CD4-positive, alpha-beta T cell treated with Interleukin-4 for 4 hours (primary cell): Measurements from ENCODE around the gene GPRIN3.
"Not testable (repeated sequence)": the region's sequence is repeated elsewhere in the genome, so short reads cannot be mapped to it uniquely, and the experiment has no call there.

Experiments used
- DNase-seq: peaks from one replicate; pipeline ENCODE4 v3.0.0-alpha.2; 2020

Gene GPRIN3

GRCh38 chr4:89309154-89309553, 1.6 kb upstream of the GPRIN3 start:
- DNase-seq = not testable (repeated sequence)

DNA sequence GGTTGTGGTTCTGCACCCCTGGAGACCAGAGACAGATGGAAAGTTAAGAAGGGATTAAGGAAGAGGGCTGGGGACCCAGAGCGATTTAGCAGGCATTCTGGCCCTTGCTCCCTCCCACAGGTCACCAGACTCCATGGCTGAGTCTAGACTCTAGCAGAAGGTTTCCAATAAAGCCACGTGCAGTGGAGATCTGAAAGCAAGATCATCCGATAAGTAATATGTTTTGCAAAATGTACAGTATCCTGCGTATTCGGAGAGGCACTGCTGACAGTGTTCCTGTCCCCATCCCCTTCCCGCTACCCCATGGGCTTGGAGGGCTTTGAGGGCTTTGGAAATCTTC, 531 bp upstream of the GPRIN3 start:
- no peak for DNase-seq

DNA sequence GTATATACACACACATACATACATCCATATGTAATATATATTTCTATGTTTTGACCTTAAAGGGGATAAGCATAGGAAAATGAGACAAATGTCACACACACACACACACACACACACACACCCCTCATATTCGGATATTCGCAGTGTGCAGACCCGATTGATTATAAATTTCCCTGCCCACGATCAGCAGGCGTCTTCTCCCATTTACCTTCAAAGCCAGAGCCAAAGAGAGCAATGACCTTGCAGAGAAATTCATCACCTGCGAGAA, 488 bp downstream of the GPRIN3 start:
- DNase-seq = no peak

- peak; percentile 52 for DNase-seq
These were observed 968 bp downstream of the GPRIN3 start for GRCh38 chr4:89306486-89307177.

DNA sequence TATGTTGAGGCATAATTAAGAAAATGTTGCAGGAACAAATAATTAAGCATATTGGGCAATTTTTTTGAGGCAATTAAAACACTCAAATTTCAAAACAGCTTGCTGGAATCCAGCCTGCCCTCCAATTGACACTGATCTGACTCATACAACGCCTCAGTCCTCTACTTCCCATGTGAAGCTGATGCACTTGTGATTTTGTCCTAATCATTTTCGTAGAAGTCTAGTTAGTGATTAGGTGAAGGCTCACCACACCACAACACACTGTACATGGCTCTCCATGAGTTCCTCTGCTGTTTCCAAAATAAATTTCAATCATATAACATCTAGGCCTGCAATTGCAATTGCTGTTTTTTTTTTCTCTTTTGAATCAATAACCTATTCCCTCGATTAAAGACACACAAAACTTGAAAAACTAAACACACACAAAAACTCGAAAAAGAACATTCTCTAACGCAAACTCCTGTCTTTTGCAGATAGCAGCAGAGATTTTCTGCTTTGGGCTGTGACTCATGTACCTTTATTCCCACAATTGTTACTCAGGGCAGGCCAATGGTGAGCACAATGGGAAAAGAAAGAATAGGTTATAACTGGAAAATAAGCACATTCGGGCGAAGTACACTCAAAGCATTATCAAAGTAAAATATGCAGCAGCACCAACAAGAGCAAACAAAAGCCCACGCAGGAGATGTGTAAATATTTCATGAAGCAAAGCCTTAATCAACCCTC, 1.7 kb downstream of the GPRIN3 start:
- peak; percentile 73 for DNase-seq

GRCh38 chr4:89305028-89305427, 2.6 kb downstream of the GPRIN3 start:
- DNase-seq = no peak

GRCh38 chr4:89303814-89304388, 3.7 kb downstream of the GPRIN3 start:
- no peak for DNase-seq

DNA sequence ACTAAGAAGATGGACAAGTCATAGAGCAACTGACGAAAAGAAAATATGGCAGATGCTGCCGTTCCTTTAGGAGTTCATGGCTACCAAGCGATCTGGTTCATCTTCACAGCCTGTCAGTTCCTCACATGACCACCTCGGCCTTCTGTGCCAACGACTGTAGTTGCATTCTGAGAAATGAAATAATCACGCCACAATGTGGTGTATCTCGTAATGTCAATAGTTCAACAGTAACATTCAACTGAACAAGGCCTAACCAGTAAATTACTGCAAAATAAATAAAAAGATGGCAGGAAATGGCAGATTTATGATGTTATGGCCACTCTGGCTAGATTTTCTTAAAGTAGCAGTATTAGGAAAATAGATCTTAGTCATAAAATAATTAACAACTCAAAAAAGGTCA, 4.4 kb downstream of the GPRIN3 start:
- peak; percentile 87 for DNase-seq

GRCh38 chr4:89301902-89302301, 5.7 kb downstream of the GPRIN3 start:
- no peak for DNase-seq

- no peak for DNase-seq
These were observed 6.6 kb downstream of the GPRIN3 start for GRCh38 chr4:89301003-89301402.

DNA sequence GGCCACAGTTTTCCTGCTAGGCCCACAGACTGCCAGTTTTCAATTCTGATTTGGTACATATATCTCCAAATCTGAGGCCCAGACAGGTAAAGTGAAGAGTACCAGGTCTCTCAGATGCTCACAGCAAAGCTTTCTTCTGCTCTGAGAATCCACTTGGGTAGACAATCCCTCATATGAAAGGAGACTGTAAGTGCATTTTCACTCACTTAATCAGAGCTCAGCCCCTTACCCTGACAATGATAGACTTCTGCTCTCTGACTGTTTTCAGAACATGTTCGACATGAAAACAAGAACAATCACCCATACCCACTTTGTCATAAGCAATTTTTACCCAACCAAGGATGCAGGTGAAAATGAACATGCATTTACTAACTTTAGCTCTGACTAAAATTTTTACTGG, 7.1 kb downstream of the GPRIN3 start:
- DNase-seq = no peak

DNA sequence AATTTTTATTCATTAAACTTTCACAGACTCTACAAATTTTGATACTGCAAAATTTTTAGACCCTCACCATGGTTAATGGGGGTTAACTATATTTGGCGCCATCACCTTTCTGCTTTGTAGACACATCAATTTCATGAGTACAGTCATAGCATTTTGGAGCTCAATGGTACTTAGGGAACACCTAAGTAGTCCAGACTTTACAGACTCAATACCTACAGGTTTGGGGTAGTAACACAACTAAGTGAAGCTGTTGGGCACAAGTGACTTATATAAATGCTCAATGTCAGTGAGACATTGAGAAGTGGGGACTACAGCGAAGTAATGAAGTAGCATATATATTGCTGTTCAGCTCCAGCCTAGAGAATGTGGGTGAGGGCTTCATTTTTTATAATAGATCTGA, 7.5 kb downstream of the GPRIN3 start:
- DNase-seq = no peak

DNA sequence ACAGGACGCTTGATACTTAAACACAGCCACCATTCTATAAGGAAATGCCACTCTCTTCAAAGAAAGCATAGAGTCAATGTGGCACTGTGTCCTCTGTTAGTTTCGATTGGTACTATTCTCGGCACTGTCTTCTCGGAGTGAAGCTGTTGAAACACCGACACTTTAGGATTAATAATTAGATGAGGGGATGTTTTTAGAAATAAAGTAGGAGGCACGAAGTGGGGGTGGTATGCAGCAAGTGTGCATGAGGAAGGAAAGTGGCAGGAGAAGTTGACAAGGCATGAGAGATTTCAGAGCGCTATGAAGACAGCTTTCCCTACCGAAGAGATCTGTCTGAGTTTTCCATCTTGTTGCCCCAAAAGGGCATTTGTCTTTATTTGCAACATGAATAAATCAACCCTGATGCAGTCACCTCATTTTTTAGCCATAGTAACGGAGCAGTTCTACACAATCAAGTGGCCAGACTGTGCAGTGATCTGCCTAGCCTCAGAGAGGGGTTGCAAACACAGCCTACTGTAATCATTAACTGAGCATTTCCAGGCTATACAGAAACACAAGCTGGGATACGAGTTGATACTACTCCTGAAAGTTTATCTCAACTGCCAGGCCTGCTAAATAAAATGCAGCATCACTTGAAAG, 8.3 kb downstream of the GPRIN3 start:
- no peak for DNase-seq

GRCh38 chr4:89298788-89299152, 8.8 kb downstream of the GPRIN3 start:
- DNase-seq = peak; percentile 71

- peak; percentile 71 for DNase-seq
These were observed 9.4 kb downstream of the GPRIN3 start for GRCh38 chr4:89298155-89298554.

DNA sequence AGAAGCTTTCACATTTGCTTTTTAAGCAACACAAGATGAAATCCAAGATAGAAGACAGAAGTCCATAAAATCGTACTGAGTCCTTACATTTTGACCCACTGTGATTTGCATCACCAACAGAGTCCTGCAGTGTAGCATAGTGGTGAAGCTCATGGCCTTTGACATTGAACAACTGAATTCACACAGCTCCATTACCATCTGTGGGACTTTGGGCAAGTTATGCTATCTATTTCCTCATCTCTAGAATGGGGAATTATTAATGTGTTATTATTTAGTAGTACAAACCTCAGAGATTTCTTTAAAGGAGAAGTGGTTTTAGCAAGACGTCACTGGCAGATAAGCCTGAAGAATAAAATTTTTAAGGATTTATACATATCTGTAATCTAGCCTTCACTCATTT, 10.7 kb downstream of the GPRIN3 start:
- DNase-seq = no peak

DNA sequence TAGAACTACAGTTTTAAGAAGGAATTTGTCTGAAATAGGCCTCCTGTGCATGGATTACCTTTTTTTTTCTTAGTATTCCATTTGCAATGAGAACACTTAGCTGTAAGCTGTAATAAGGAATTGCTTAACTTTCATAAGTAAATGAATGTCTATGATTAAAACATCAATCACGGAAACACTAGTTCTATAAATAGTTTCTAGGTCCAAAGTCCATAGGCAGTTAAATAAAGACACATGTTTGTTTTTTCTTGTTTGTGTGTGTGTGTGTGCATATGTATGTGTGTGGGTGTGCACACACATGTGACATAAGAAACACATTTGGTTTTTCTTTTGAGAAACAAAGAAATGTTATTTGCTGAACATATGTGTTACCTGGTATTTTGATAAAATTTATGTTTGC, 11.2 kb downstream of the GPRIN3 start:
- DNase-seq = no peak

DNA sequence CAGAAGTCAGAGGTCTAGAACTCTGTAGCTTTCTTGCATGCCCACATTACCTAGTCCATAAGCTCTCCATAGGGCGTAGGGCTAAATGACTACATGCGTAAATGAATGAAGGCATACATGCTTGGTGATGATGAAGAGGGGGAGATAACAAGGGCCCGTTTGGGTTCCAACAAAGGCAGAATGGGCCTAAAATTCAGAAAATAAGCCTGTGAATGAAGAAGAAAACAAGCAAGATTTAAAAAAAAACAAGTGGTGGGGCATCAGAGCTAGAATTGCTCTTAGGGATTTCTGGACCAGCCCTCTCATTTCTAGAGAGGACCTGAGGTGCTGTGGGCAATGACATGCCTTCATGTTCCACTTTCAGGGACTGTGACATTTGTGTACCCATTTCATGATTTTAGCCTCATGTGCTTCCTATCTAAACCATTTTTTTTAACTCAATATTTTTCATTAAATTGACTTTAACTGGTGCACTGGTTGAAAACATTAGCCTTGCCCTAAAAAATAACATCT, 12.1 kb downstream of the GPRIN3 start:
- DNase-seq = no peak

DNA sequence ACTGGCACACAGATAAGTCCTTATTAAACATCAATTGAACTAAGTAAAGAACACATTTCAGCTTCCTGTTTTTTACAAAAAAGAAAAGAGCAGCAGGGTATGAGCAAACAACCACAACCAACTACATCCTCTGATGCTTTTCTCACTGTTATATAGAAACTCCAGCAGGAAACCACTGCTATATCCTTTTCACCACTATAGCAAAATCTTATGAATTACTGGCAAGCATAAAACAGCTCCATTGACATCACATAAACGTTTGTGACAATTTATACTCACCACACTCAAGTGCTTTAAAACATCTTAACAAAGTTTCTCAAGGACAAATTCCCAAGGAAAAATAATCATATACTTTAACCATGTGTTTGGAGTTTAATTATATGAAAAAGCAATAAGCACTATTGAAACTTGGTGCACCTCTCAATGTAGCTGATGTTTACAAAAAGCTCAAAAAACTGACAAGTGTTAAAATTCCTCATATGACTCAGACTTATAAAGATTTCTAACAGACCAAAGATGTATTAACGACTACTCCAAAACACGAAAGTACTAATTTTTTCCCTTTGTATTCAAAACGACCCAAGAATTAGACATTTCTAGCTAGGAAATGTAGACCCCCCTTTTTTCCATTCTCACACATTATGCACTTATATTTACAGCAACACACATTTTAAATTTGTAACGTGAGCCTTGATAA, 12.9 kb downstream of the GPRIN3 start:
- peak; percentile 85 for DNase-seq

DNA sequence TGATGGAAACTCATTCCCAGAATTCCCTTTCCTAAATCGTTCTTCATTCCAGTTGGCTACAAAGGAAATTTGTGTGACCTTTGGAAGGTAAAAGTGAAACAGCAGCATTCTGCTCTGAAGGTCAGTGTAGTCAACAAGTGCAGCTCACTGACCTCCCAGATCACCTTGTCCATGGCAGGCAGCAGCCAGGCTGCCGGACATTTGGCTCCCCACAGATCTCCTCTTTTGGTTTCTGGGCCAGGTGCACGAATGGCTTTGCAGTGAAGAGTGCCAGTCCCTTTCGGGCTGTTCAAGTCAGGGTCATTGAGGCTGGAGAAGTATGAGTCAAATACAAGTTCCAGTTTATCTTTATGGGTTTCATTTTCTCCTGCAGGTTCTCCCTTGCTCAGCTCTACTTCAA, 14.3 kb downstream of the GPRIN3 start:
- no peak for DNase-seq

- DNase-seq = no peak
These were observed 16.7 kb downstream of the GPRIN3 start for GRCh38 chr4:89290727-89291516.

DNA sequence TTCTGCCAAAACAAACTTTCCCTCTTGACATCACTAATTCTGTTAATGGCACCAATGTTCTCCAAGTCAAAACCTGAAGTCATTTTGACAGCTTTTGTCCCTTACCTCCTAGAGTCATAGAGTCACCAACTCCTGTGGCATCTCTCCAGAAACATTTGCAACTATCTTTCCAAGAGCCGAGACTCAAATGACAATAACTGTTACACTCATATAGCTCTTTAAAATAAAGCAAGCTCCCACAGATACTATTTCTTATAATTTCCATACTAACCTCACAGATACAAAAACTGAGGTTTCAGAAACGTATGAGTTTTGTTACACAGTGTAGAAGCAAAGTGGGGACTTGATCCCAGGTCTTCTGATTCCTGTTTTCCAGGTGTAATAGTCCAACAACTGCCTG, 18.3 kb downstream of the GPRIN3 start:
- DNase-seq = no peak

GRCh38 chr4:89288430-89288829, 19.2 kb downstream of the GPRIN3 start:
- DNase-seq = no peak
